OCI-LY1 (cell line): Measurements from ENCODE around the gene SELENOO.

Source experiments
- H2AFZ ChIP-seq: fragments of 200-600 bp; sonication (generic), shearing (Covaris generic); 2 replicates; pipeline ENCODE4 v1.6.0; 2014; ENCODE audit warnings: antibody characterized with exemption, mild to moderate bottlenecking, low read length
- H3F3A ChIP-seq: fragments of 200-600 bp; sonication (generic), shearing (Covaris generic); 2 replicates; pipeline ENCODE4 v1.6.0; 2014; ENCODE audit warnings: mild to moderate bottlenecking, antibody characterized with exemption, low read length, moderate library complexity; ENCODE audit not compliant: insufficient read depth
- H3K27ac ChIP-seq: fragments of 200-600 bp; sonication (generic); 2 replicates; pipeline ENCODE4 v1.5.1; 2014; ENCODE audit warnings: low read length, mixed run types, mild to moderate bottlenecking, low read depth; ENCODE audit not compliant: poor library complexity, severe bottlenecking
- H3K27me3 ChIP-seq: fragments of 200-600 bp; sonication (generic); 2 replicates; pipeline ENCODE4 v1.6.0; 2014; ENCODE audit warnings: antibody characterized with exemption, mild to moderate bottlenecking, low read length, moderate library complexity; ENCODE audit not compliant: insufficient read depth
- H3K36me3 ChIP-seq: fragments of 200-600 bp; sonication (generic); 2 replicates; pipeline ENCODE4 v1.6.1; 2014; ENCODE audit warnings: mild to moderate bottlenecking, antibody characterized with exemption, low read length, moderate library complexity, mixed read lengths; ENCODE audit not compliant: insufficient read depth
- H3K4me1 ChIP-seq: fragments of 200-600 bp; sonication (generic); 2 replicates; pipeline ENCODE4 v1.5.1; 2014; ENCODE audit warnings: mild to moderate bottlenecking, low read length, moderate library complexity; ENCODE audit not compliant: insufficient read depth, severe bottlenecking
- H3K4me2 ChIP-seq: fragments of 200-600 bp; sonication (generic), shearing (Covaris generic); 2 replicates; pipeline ENCODE4 v1.6.1; 2014; ENCODE audit warnings: low read length
- H3K4me3 ChIP-seq: fragments of 200-600 bp; sonication (generic); 2 replicates; pipeline ENCODE4 v1.5.1; 2014; ENCODE audit warnings: low read length, low read depth, mild to moderate bottlenecking, mixed read lengths; ENCODE audit not compliant: poor library complexity, severe bottlenecking
- H3K79me2 ChIP-seq: fragments of 200-600 bp; shearing (Covaris generic); 2 replicates; pipeline ENCODE4 v1.6.1; 2016; ENCODE audit warnings: mixed run types, low read length, mixed read lengths; ENCODE audit not compliant: insufficient read depth
- H3K9ac ChIP-seq: fragments of 200-600 bp; sonication (generic), shearing (Covaris generic); 2 replicates; pipeline ENCODE4 v1.6.1; 2014; ENCODE audit warnings: mild to moderate bottlenecking, low read length, mixed read lengths
- H3K9me2 ChIP-seq: fragments of 200-600 bp; sonication (generic), shearing (Covaris generic); 2 replicates; pipeline ENCODE4 v1.6.1; 2014; ENCODE audit warnings: low read depth, mild to moderate bottlenecking, low read length, mixed read lengths
- H3K9me3 ChIP-seq: fragments of 200-600 bp; shearing (Covaris generic); 2 replicates; pipeline ENCODE4 v1.6.1; 2014; ENCODE audit warnings: low read length, mixed read lengths
- H4K20me1 ChIP-seq: fragments of 200-600 bp; sonication (generic), shearing (Covaris generic); 2 replicates; pipeline ENCODE4 v1.6.0; 2016; ENCODE audit warnings: mild to moderate bottlenecking, low read length; ENCODE audit not compliant: insufficient read depth
- CTCF ChIP-seq: fragments of 200-600 bp; sonication (generic), shearing (Covaris generic); IDR thresholded peaks from 2 replicates; pipeline ENCODE4 v1.5.1; 2017; ENCODE audit warnings: mild to moderate bottlenecking, antibody characterized with exemption, low read length, moderate library complexity, mixed read lengths
- EZH2 ChIP-seq: fragments of 200-600 bp; sonication (generic), shearing (Covaris generic); IDR thresholded peaks from 2 replicates; pipeline ENCODE4 v1.8.0; 2017; ENCODE audit warnings: borderline replicate concordance, mixed run types, mild to moderate bottlenecking, antibody characterized with exemption, low read length, moderate library complexity, mixed read lengths

Gene SELENOO

GRCh38 chr22:50173983-50174355 is 26.8 kb upstream of the SELENOO start:
- TF ChIP-seq EZH2 (no peak), CTCF (no peak)
- Histone ChIP-seq H3K4me3 (no peak overlapping the region), H3K36me3 (no peaks in the 10 kb centered on the region), H3K4me2 (no peak overlapping the region), H3K79me2 (no peaks in the 10 kb centered on the region), H3F3A (peaks cover 4% of the 10 kb centered on the region; the same call in 1 of the 2 replicates), H3K27ac (no peak overlapping the region), H2AFZ (no peak overlapping the region), H3K9me2 (no peaks in the 10 kb centered on the region), H4K20me1 (no peaks in the 10 kb centered on the region), H3K9ac (no peak overlapping the region), H3K9me3 (no peaks in the 10 kb centered on the region), H3K4me1 (peaks cover 24% of the 10 kb centered on the region), H3K27me3 (no peaks in the 10 kb centered on the region; the same call in 1 of the 2 replicates)

GRCh38 chr22:50174382-50175190 is 26.2 kb upstream of the SELENOO start:
- H3K4me3 ChIP-seq, result no peak overlapping the region
- peaks cover 24% of the 10 kb centered on the region for H3K4me1 ChIP-seq
- no peaks in the 10 kb centered on the region; the same call in 1 of the 2 replicates for H3K27me3 ChIP-seq
- no peaks in the 10 kb centered on the region for H3K9me3 ChIP-seq
- no peak overlapping the region for H3K27ac ChIP-seq
- H3K4me2 ChIP-seq, result no peak overlapping the region
- H3F3A ChIP-seq, result peaks cover 4% of the 10 kb centered on the region; the same call in 1 of the 2 replicates
- no peaks in the 10 kb centered on the region for H3K36me3 ChIP-seq
- H3K9ac ChIP-seq, result no peak overlapping the region
- no peaks in the 10 kb centered on the region for H3K79me2 ChIP-seq
- H3K9me2 ChIP-seq, result no peaks in the 10 kb centered on the region
- no peak for TF ChIP-seq CTCF
- TF ChIP-seq EZH2, result no peak
- no peak overlapping the region for H2AFZ ChIP-seq
- H4K20me1 ChIP-seq, result no peaks in the 10 kb centered on the region

- H3K4me2 ChIP-seq, result no peak overlapping the region
- no peaks in the 10 kb centered on the region for H4K20me1 ChIP-seq
- H3K36me3 ChIP-seq, result no peaks in the 10 kb centered on the region
Measured at GRCh38 chr22:50175191-50175461, 25.7 kb upstream of the SELENOO start.

More at GRCh38 chr22:50175191-50175461, 25.7 kb upstream of the SELENOO start:
- Histone ChIP-seq H3K9me3 (no peaks in the 10 kb centered on the region), H3K27ac (no peak overlapping the region), H3K4me3 (no peak overlapping the region), H3K9ac (no peak overlapping the region), H3K27me3 (no peaks in the 10 kb centered on the region; the same call in 1 of the 2 replicates), H3F3A (peaks cover 4% of the 10 kb centered on the region; the same call in 1 of the 2 replicates), H2AFZ (no peak overlapping the region), H3K4me1 (peaks cover 24% of the 10 kb centered on the region), H3K79me2 (no peaks in the 10 kb centered on the region), H3K9me2 (no peaks in the 10 kb centered on the region)
- no peak for TF ChIP-seq EZH2
- TF ChIP-seq CTCF, result no peak
